ENCODE data around the gene ALDH5A1. TPM values are rescaled to one million over a fixed set of nuclear protein-coding genes. Genes with fewer than 3 reads are reported as not detected.

Gene ALDH5A1
- total RNA-seq, 4 donors from 2014 or later, result 6.8 to 12.4 (median 9.1) TPM

- Histone ChIP-seq H3K4me1 (no peaks in the 10 kb centered on the region), H3K27me3 (no peaks in the 10 kb centered on the region), H3K9me3 (no peaks in the 10 kb centered on the region), H3K27ac (no peak overlapping the region), H3K4me3 (no peak overlapping the region), H3K36me3 (no peaks in the 10 kb centered on the region)
- no peak for DNase-seq
- no peak for TF ChIP-seq CTCF (IDR thresholded peaks at IDR 0.05)
- TF ChIP-seq POLR2A (IDR thresholded peaks at IDR 0.05), result no peak
- intact Hi-C loops (cut with DNase I; ENCODE audit: low total_unique reads), result no loop called here
These were observed 48.9 kb downstream of the ALDH5A1 start for GRCh38 chr6:24543683-24544082.

GRCh38 chr6:24545183-24545582, 50.4 kb downstream of the ALDH5A1 start:
- intact Hi-C loops (cut with DNase I; ENCODE audit: low total_unique reads), result no loop called here
- DNase-seq, result no peak

GRCh38 chr6:24545691-24546090, 50.9 kb downstream of the ALDH5A1 start:
- intact Hi-C loops (cut with DNase I; ENCODE audit: low total_unique reads), result no loop called here
- H3K4me1 ChIP-seq, result no peaks in the 10 kb centered on the region
- H3K9me3 ChIP-seq, result no peaks in the 10 kb centered on the region
- no peak for TF ChIP-seq POLR2A (IDR thresholded peaks at IDR 0.05)
- no peak for TF ChIP-seq CTCF (IDR thresholded peaks at IDR 0.05)
- no peak overlapping the region for H3K27ac ChIP-seq
- no peak for DNase-seq
- H3K27me3 ChIP-seq, result no peaks in the 10 kb centered on the region
- no peaks in the 10 kb centered on the region for H3K36me3 ChIP-seq
- no peak overlapping the region for H3K4me3 ChIP-seq

More at GRCh38 chr6:24545183-24545582, 50.4 kb downstream of the ALDH5A1 start:
- H3K9me3 ChIP-seq, result no peaks in the 10 kb centered on the region
- H3K4me1 ChIP-seq, result no peaks in the 10 kb centered on the region
- H3K36me3 ChIP-seq, result no peaks in the 10 kb centered on the region
- TF ChIP-seq CTCF (IDR thresholded peaks at IDR 0.05), result no peak
- no peak for TF ChIP-seq POLR2A (IDR thresholded peaks at IDR 0.05)
- H3K27me3 ChIP-seq, result no peaks in the 10 kb centered on the region
- no peak overlapping the region for H3K27ac ChIP-seq
- H3K4me3 ChIP-seq, result no peak overlapping the region

- no peak for DNase-seq
- intact Hi-C loops (cut with DNase I; ENCODE audit: low total_unique reads), result no loop called here
- Histone ChIP-seq H3K27ac (no peak overlapping the region), H3K36me3 (no peaks in the 10 kb centered on the region), H3K27me3 (no peaks in the 10 kb centered on the region), H3K4me1 (no peaks in the 10 kb centered on the region), H3K9me3 (no peaks in the 10 kb centered on the region), H3K4me3 (no peak overlapping the region)
- TF ChIP-seq POLR2A (IDR thresholded peaks at IDR 0.05) (no peak), CTCF (IDR thresholded peaks at IDR 0.05) (no peak)
These were observed 51.7 kb downstream of the ALDH5A1 start for GRCh38 chr6:24546439-24546838.

- no peak overlapping the region for H3K27ac ChIP-seq
- intact Hi-C loops (cut with DNase I; ENCODE audit: low total_unique reads), result no loop called here
- no peak overlapping the region for H3K4me3 ChIP-seq
- no peaks in the 10 kb centered on the region for H3K9me3 ChIP-seq
- no peak for DNase-seq
- TF ChIP-seq POLR2A (IDR thresholded peaks at IDR 0.05) (no peak), CTCF (IDR thresholded peaks at IDR 0.05) (no peak)
- H3K36me3 ChIP-seq, result no peaks in the 10 kb centered on the region
- no peaks in the 10 kb centered on the region for H3K27me3 ChIP-seq
- H3K4me1 ChIP-seq, result no peaks in the 10 kb centered on the region
These were observed 52.5 kb downstream of the ALDH5A1 start for GRCh38 chr6:24547243-24547642.

All from uterus (tissue), 4 donors.